SK-N-SH treated with all-trans-retinoic acid at 6 μM for 48 hours (cell line): ENCODE measurements around the gene FANCE.
"Not testable (repeated sequence)": the region's sequence is repeated elsewhere in the genome, so short reads cannot be mapped to it uniquely, and the experiment has no call there.

Source experiments
- ATAC-seq: fragments of 200-7000 bp; cut with Tn5 transposase; 3 replicates; pipeline ENCODE4 v1.9.1; 2020; ENCODE audit warnings: mild to moderate bottlenecking, moderate library complexity
- ARNTL ChIP-seq: fragments of 450-650 bp; formaldehyde crosslinking; IDR thresholded peaks from 2 replicates; pipeline ENCODE4 v1.5.0; 2020; ENCODE audit warnings: low read depth, mild to moderate bottlenecking, moderate library complexity, borderline replicate concordance
- BACH2 ChIP-seq: fragments of 250-450 bp; sonication (Bioruptor Pico); IDR thresholded peaks from 2 replicates; pipeline ENCODE4 v1.9.0; 2021; ENCODE audit warnings: mild to moderate bottlenecking, borderline replicate concordance
- CREB5 ChIP-seq: fragments of 250-450 bp; sonication (Bioruptor Pico); IDR thresholded peaks from 2 replicates; pipeline ENCODE4 v1.5.1; 2020; ENCODE audit warnings: low read depth, mild to moderate bottlenecking, moderate library complexity
- CSDC2 ChIP-seq: fragments of 250-450 bp; sonication (Bioruptor Pico); IDR thresholded peaks from 2 replicates; pipeline ENCODE4 v1.5.0; 2020; ENCODE audit warnings: mild to moderate bottlenecking, moderate library complexity
- CSRNP3 ChIP-seq: fragments of 250-450 bp; sonication (Bioruptor Pico); IDR thresholded peaks from 2 replicates; pipeline ENCODE4 v1.5.1; 2021; ENCODE audit warnings: mild to moderate bottlenecking, moderate library complexity
- ESRRG ChIP-seq: fragments of 250-450 bp; sonication (Bioruptor Pico); IDR thresholded peaks from 2 replicates; pipeline ENCODE4 v1.6.1; 2021; ENCODE audit warnings: mild to moderate bottlenecking
- GLIS3 ChIP-seq: fragments of 250-450 bp; sonication (Bioruptor Pico); IDR thresholded peaks from 2 replicates; pipeline ENCODE4 v1.5.0; 2020; ENCODE audit warnings: mild to moderate bottlenecking, moderate library complexity
- ISL1 ChIP-seq: fragments of 250-450 bp; sonication (Bioruptor Pico); IDR thresholded peaks from 2 replicates; pipeline ENCODE4 v2.1.2; 2022; ENCODE audit warnings: mild to moderate bottlenecking, moderate library complexity
- OSR1 ChIP-seq: fragments of 250-450 bp; sonication (Bioruptor Pico); IDR thresholded peaks from 2 replicates; pipeline ENCODE4 v1.8.0; 2022; ENCODE audit warnings: moderate library complexity, mild to moderate bottlenecking, inconsistent platforms
- PATZ1 ChIP-seq: fragments of 250-450 bp; sonication (Bioruptor Pico); IDR thresholded peaks from 2 replicates; pipeline ENCODE4 v1.8.0; 2020; ENCODE audit warnings: mild to moderate bottlenecking, moderate library complexity, borderline replicate concordance
- POU6F1 ChIP-seq: fragments of 250-450 bp; sonication (Bioruptor Pico); IDR thresholded peaks from 2 replicates; pipeline ENCODE4 v1.8.0; 2021; ENCODE audit warnings: low read depth, mild to moderate bottlenecking, moderate library complexity, borderline replicate concordance
- RARB ChIP-seq: fragments of 250-450 bp; sonication (Bioruptor Pico); IDR thresholded peaks from 2 replicates; pipeline ENCODE4 v1.8.0; 2021; ENCODE audit warnings: mild to moderate bottlenecking, moderate library complexity
- SNAI2 ChIP-seq: fragments of 250-450 bp; sonication (Bioruptor Pico); IDR thresholded peaks from 2 replicates; pipeline ENCODE4 v1.5.0; 2020; ENCODE audit warnings: mild to moderate bottlenecking, moderate library complexity
- TCF4 ChIP-seq: fragments of 250-450 bp; sonication (Bioruptor Pico); IDR thresholded peaks from 2 replicates; pipeline ENCODE4 v1.8.0; 2021; ENCODE audit warnings: mild to moderate bottlenecking, moderate library complexity, borderline replicate concordance
- TOX ChIP-seq: fragments of 250-450 bp; sonication (Bioruptor Pico); IDR thresholded peaks from 2 replicates; pipeline ENCODE4 v1.8.0; 2021; ENCODE audit warnings: mild to moderate bottlenecking, moderate library complexity, borderline replicate concordance
- TSHZ2 ChIP-seq: fragments of 250-450 bp; sonication (Bioruptor Pico); IDR thresholded peaks from 2 replicates; pipeline ENCODE4 v1.5.0; 2020; ENCODE audit warnings: mild to moderate bottlenecking, moderate library complexity
- ZC3H10 ChIP-seq: fragments of 250-450 bp; sonication (Bioruptor Pico); IDR thresholded peaks from 2 replicates; pipeline ENCODE4 v1.5.1; 2021; ENCODE audit warnings: mild to moderate bottlenecking, moderate library complexity
- ZFP3 ChIP-seq: fragments of 250-450 bp; sonication (Bioruptor Pico); IDR thresholded peaks from 2 replicates; pipeline ENCODE4 v1.5.0; 2020; ENCODE audit warnings: mild to moderate bottlenecking, moderate library complexity
- ZFP30 ChIP-seq: fragments of 450-650 bp; formaldehyde crosslinking; IDR thresholded peaks from 2 replicates; pipeline ENCODE4 v1.5.0; 2022; ENCODE audit warnings: mild to moderate bottlenecking, moderate library complexity
- ZNF565 ChIP-seq: fragments of 450-650 bp; formaldehyde crosslinking; conservative IDR thresholded peaks from 2 replicates; pipeline ENCODE4 v1.5.0; 2020; ENCODE audit warnings: low read depth, mild to moderate bottlenecking, moderate library complexity
- ZNF70 ChIP-seq: fragments of 450-650 bp; formaldehyde crosslinking; IDR thresholded peaks from 2 replicates; pipeline ENCODE4 v1.5.0; 2020; ENCODE audit warnings: mild to moderate bottlenecking, moderate library complexity
- ZNF8 ChIP-seq: fragments of 450-650 bp; formaldehyde crosslinking; IDR thresholded peaks from 2 replicates; pipeline ENCODE4 v1.5.0; 2020; ENCODE audit warnings: mild to moderate bottlenecking, moderate library complexity

The FANCE gene

GRCh38 chr6:35429463-35429862 lies 22.7 kb upstream of the FANCE start:
- TF ChIP-seq OSR1 (no peak), SNAI2 (CRISPR knock-in tag) (no peak), ZNF70 (CRISPR knock-in tag) (no peak), BACH2 (no peak), ISL1 (CRISPR knock-in tag) (no peak), ARNTL (CRISPR knock-in tag) (no peak), CREB5 (no peak), TOX (CRISPR knock-in tag) (no peak), GLIS3 (CRISPR knock-in tag) (no peak), ZNF565 (CRISPR knock-in tag) (no peak), RARB (CRISPR knock-in tag) (no peak), CSRNP3 (CRISPR knock-in tag) (no peak), ESRRG (CRISPR knock-in tag) (no peak), PATZ1 (CRISPR knock-in tag) (no peak), ZNF8 (CRISPR knock-in tag) (no peak), TCF4 (CRISPR knock-in tag) (no peak), POU6F1 (CRISPR knock-in tag) (no peak), ZFP30 (no peak), ZC3H10 (CRISPR knock-in tag) (no peak), ZFP3 (CRISPR knock-in tag) (no peak)
- TF ChIP-seq, all 23 proteins: peak for 0
- ATAC-seq = no peak

- ATAC-seq = no peak
- TF ChIP-seq ESRRG (CRISPR knock-in tag) (no peak), CSRNP3 (CRISPR knock-in tag) (no peak), ZFP30 (no peak), ARNTL (CRISPR knock-in tag) (no peak), ZNF70 (CRISPR knock-in tag) (no peak), TCF4 (CRISPR knock-in tag) (no peak), TSHZ2 (CRISPR knock-in tag) (no peak), RARB (CRISPR knock-in tag) (no peak), ZFP3 (CRISPR knock-in tag) (no peak), ZNF8 (CRISPR knock-in tag) (no peak), TOX (CRISPR knock-in tag) (no peak), CSDC2 (CRISPR knock-in tag) (no peak), PATZ1 (CRISPR knock-in tag) (no peak), OSR1 (no peak), ZC3H10 (CRISPR knock-in tag) (no peak), GLIS3 (CRISPR knock-in tag) (no peak), ZNF565 (CRISPR knock-in tag) (no peak), BACH2 (no peak), ISL1 (CRISPR knock-in tag) (no peak)
Observed at GRCh38 chr6:35432291-35432690, 19.8 kb upstream of the FANCE start.

- not testable (repeated sequence) for ATAC-seq
Observed at GRCh38 chr6:35432702-35433101, 19.4 kb upstream of the FANCE start.
